CD4-positive, alpha-beta T cell treated with Interferon alpha-2 for 1 hour (primary cell): Measurements from ENCODE around the gene COQ8B.
"Not testable (repeated sequence)": the region's sequence is repeated elsewhere in the genome, so short reads cannot be mapped to it uniquely, and the experiment has no call there.

ENCODE experiments used
- DNase-seq, 2 donors: peaks; one replicate each; pipeline ENCODE4 v3.0.0-alpha.2; 2020 to 2022

The COQ8B gene

DNA sequence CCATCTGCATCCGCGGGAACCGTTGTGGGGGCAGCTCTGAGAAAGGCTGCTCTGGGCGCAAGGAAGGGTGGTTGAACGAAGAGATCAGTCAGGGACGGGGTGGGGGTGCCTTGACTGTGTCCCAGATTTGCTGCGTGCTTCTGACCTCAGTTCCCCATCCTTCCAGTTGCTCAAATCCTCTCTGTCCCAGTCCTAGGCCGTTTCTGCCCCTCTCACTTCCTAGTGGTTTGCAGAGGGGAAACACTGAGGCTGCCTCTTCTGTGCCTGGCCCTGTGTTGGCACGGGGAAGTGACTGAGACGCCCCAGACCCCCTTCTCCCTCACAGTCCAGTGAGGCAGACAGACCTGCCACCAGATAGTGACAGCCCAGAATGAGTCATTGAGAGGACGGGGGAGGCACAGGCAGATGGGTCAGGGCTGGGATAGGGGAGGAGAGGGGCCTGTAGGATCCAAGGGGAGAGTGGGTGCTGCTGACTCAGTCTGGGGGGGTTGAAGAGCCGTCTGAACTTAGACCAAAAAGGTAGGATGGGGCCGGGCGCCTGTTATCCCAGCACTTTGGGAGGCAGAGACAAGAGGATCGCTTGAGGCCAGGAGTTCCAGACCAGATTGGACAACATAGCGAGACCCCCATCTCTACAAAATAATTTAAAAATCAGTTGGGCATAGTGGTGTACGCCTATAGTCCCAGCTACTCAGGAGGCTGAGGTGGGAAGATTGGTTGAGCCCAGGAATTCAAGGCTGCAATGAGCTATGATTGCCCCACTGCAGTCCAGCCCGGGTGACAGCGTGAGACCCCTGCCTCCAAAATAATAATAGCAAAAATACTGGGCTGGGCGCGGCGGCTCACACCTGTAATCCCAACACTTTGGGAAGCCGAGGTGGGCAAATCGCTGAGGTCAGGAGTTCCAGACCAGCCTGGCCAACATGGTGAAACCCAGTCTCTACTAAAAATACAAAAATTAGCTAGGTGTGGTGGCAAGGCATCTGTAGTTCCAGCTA lies 52.7 kb downstream of the COQ8B start:
- DNase-seq: peak in 1 of 2 donors; percentile 19

GRCh38 chr19:40662925-40663694 lies 53.6 kb downstream of the COQ8B start:
- peak; percentile 89 to 92 for DNase-seq

DNA sequence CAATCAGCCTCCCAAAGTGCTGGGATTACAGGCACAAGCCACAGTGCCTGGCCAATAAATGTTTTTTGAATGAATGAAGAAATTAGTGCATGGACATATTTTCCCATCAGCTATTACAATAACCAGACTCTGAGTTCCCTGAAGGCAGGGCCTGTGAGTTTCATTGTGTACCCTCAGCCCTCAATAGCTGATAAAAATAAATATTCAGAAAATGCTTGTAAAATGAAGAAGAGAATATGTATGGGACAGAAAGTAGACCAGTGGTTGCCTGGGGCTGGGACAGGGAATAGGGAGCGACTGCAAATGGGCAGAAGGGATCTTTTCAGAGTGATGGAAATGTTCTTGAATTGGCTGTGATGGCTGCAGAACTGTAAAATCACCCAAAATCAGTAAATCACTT lies 55.1 kb downstream of the COQ8B start:
- no peak for DNase-seq

DNA sequence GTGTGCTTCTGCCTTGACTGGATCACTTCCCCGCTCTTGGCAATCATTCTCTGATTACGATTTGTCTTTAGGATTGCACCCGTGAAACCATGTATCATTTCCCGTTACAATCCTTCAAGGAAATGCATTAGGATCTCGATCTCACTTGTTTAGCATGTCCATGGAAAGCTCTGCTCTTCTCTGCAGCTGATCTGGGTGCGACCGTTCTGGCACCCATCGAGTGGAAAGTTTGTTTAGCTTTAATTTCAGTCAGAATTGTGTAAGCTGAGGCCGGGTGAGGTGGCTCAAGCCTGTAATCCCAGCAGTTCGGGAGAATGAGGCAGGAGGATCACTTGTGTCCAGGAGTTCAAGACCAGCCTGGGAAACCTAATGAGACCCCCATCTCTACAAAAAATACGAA lies 57.1 kb downstream of the COQ8B start:
- no peak for DNase-seq

- no peak for DNase-seq
Measured at GRCh38 chr19:40659116-40659515, 57.6 kb downstream of the COQ8B start.

DNA sequence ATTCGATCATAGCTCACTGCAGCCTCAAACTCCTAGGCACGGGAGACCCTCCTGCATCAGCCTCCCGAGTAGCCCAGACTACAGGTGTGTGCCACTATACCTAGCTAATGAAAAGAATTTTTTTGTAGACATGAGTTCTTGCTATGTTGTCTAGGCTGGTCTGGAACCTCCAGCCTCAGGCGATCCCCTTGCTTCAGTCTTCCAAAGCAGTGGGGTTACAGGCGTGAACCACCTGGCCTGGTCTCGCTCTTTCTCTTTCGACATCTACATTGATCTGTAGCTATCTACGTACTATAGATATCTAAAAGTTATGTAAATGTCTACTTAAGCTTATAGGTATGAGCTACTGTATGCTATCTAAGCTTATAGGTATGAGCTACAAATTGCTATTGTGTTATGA lies 58.7 kb downstream of the COQ8B start:
- no peak for DNase-seq

DNA sequence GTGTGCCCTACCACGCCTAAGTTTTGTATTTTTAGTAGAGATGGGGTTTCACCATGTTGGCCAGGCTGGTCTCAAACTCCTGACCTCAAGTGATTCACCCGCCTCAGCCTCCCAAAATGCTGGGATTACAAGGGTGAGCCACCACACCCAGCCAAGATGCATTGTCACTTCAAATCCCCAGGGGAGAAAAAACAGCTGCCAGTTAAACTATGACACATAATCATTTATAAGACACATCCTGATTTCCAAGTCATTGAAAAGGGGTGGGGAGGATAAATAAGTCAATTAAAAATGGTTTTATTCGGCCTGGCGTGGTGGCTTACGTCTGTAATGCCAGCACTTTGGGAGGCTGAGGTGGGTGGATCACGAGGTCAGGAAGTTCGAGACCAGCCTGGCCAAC lies 61.0 kb downstream of the COQ8B start:
- not testable (repeated sequence) for DNase-seq

DNA sequence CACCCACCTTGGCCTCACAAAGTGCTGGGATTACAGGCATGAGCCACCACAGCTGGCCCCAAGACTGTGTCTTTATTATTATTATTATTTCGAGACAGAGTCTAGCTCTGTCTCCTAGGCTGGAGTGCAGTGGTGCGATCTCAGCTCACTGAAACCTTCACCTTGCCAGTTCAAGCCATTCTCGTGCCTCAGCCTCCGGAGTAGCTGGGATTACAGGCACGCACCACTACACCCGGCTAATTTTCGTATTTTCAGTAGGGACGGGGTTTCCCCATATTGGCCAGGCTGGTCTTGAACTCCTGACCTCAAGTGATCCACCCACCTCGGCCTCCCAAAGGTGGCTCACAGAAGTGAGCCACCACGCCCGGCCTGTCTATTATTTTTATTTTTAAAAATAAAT lies 64.4 kb downstream of the COQ8B start:
- DNase-seq: not testable (repeated sequence)

DNA sequence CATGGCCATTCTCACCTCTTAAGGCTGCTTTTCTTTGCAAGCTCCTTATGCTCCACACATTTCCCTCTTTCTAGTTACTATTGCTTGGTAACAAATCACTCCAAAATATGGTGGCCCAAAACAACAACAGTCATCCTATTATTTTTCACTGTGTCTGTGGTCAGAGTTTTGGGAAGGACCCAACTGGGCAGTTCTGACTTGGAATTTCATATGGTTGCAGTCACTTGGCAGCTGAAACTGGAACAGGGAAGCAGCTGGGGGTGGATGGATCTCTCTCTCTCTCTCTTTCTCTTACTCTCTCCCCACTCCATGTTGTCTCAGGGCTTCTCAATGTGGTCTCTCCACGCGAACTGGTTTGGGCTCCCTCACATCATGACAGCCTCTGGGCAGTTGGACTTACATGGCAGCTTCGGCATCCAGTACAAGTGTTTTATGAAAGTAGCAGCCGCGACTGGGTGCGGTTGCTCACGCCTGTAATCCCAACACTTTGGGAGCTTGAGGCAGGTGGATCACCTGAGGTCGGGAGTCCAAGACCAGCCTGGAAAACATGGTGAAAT lies 65.9 kb downstream of the COQ8B start:
- no peak for DNase-seq

- not testable (repeated sequence) for DNase-seq
Measured at GRCh38 chr19:40649903-40650675, 66.6 kb downstream of the COQ8B start.

DNA sequence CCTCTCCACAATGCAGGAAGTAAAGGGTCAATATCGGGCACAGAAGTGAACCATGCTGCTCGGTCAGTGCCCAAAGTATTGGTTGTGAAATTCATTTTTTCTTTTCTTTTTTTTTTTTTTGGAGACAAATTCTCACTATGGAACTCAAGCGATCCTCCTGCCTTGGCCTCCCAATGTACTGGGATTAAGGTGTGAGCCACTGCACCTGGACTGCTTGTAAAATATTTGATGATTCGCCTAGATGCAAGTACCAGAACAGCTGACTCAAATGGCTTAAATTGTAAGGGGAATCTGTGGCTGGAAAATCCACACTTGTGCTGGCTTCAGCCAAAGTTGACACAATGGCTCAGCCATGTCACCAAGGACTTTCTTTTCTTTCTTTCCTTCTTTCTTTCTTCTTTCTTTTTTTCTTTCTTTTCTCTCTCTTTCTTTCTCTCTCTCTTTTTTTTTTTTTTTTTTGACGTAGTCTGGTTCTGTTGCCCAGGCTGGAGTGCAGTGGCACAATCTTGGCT lies 69.9 kb downstream of the COQ8B start:
- no peak for DNase-seq

GRCh38 chr19:40642757-40643305 lies 73.9 kb downstream of the COQ8B start:
- no peak for DNase-seq

DNA sequence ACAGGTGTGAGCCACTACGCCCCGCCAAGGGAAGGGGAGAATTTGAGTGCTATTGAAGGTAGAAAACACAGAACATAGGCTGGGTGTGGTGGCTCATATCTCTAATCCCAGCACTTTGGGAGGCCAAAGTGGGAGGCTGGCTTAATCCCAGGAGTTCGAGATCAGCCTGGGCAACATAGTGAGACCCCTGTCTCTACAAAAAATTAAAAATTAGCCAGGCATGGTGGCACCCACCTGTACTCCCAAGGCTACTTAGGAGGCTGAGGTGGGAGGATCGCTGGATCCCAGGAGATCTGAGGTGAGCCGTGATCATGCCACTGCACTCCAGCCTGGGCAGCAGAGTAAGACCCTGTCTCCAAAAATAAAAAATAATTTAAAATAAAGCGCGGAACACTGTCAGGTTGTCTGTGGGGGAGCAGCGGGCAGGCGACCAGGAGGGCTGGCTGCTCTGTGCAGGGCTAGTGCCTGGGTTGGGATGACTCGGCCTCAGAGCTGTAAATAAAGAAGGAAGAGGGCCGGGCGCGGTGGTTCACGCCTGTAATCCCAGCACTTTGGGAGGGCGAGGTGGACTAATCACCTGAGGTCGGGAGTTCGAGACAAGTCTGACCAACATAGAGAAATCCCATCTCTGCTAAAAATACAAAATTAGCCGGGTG lies 74.5 kb downstream of the COQ8B start:
- no peak for DNase-seq
